Lower leg skin (tissue), 4 donors: ENCODE results near the gene MYOF. TPM values are rescaled to one million over a fixed set of nuclear protein-coding genes. Genes with fewer than 3 reads are reported as not detected.
A peak's percentile ranks its signal among the peaks of the same experiment; 100 is the strongest.

Experiments used
- DNase-seq, 2 donors: peaks; one replicate each; pipeline ENCODE4 v3.0.0-alpha.2; 2019; ENCODE audit warnings: low spot score in 2 of 2
- H3K4me3 ChIP-seq: fragments of 200-600 bp; sonication (generic); 2 replicates; pipeline ENCODE4 v1.5.1; 2017; ENCODE audit warnings: mild to moderate bottlenecking, low read depth; ENCODE audit not compliant: poor library complexity, severe bottlenecking
- CTCF ChIP-seq, 3 donors: fragments of 450-650 bp; IDR thresholded peaks; one replicate each; pipeline ENCODE4 v1.5.1; 2016; ENCODE audit warnings: antibody characterized with exemption in 3 of 3, mild to moderate bottlenecking in 3 of 3, moderate library complexity in 2 of 3
- POLR2A ChIP-seq, 2 donors: fragments of 450-650 bp; IDR thresholded peaks; one replicate each; pipeline ENCODE4 v1.6.1; 2016 to 2017; ENCODE audit warnings: antibody characterized with exemption in 2 of 2, mild to moderate bottlenecking in 1 of 2, moderate library complexity in 1 of 2
- WGBS, 2 donors: methylation state at CpG; one replicate each; pipeline ENCODE4 v1.1.5; 2018; 5-methylcytosine and 5-hydroxymethylcytosine counted together
- intact Hi-C: fragments of 100-400 bp; cut with DNase I; formaldehyde crosslinking; loops from one replicate; pipeline ENCODE4 v1.15.0; 2023; ENCODE audit warnings: low total_unique reads
- total RNA-seq, 4 donors: library from RNA; depleted of rRNA; stranded (reverse); fragments of >200 nt; gene quantifications; one replicate each; pipeline ENCODE4 v1.1.0, GENCODE V29; 2016

The MYOF gene
- total RNA-seq, 4 donors from 2014 or later, result 65.5 to 129 (median 90.3) TPM

- TF ChIP-seq POLR2A (IDR thresholded peaks at IDR 0.05) (no peak), CTCF (IDR thresholded peaks at IDR 0.05) (no peak)
- DNase-seq, result no peak
- intact Hi-C loops, result no loop called here
- no peak overlapping the region for H3K4me3 ChIP-seq
- WGBS, 2 donors, result 89 to 93% methylated on average over 4 of the region's 4 CpGs
These were observed 6.9 kb upstream of the MYOF start for GRCh38 chr10:93488956-93489528.

- no peak overlapping the region for H3K4me3 ChIP-seq
- DNase-seq, result peak in 1 of 2 donors; percentile 8
- 36 to 59% methylated on average over 1 of the region's 1 CpG for WGBS, 2 donors
- intact Hi-C loops, result no loop called here
- no peak for TF ChIP-seq POLR2A (IDR thresholded peaks at IDR 0.05)
- TF ChIP-seq CTCF (IDR thresholded peaks at IDR 0.05), result no peak
These were observed 3.6 kb upstream of the MYOF start for GRCh38 chr10:93485690-93486089.

- 5 to 8% methylated on average over 7 of the region's 7 CpGs for whole genome bisulfite sequencing, 2 donors
- DNase-seq, result no peak
- intact Hi-C loops, result loop anchor here (2.0 kb wide), 1 partner anchor 103 kb away; no protein-coding TSS in a partner anchor
- peak overlapping the region; percentile 41 for H3K4me3 ChIP-seq
- TF ChIP-seq CTCF (IDR thresholded peaks at IDR 0.05) (no peak), POLR2A (IDR thresholded peaks at IDR 0.05) (no peak)
These were observed 443 bp downstream of the MYOF start for GRCh38 chr10:93481637-93482144.

GRCh38 chr10:93478873-93479272, 3.3 kb downstream of the MYOF start:
- peak in 1 of 2 donors; percentile 3 for DNase-seq
- WGBS, 2 donors, result 80 to 90% methylated on average over 6 of the region's 6 CpGs
- H3K4me3 ChIP-seq, result no peak overlapping the region
- intact Hi-C loops, result loop anchor here (10.0 kb wide), 1 partner anchor 54 kb away; no protein-coding TSS in a partner anchor
- TF ChIP-seq POLR2A (IDR thresholded peaks at IDR 0.05) (no peak), CTCF (IDR thresholded peaks at IDR 0.05) (no peak)

GRCh38 chr10:93476756-93477155, 5.4 kb downstream of the MYOF start:
- WGBS, 2 donors, result 93 to 97% methylated on average over 2 of the region's 2 CpGs
- no peak for DNase-seq
- TF ChIP-seq POLR2A (IDR thresholded peaks at IDR 0.05) (no peak), CTCF (IDR thresholded peaks at IDR 0.05) (no peak)
- H3K4me3 ChIP-seq, result no peak overlapping the region
- intact Hi-C loops, result loop anchor here (10.0 kb wide), 1 partner anchor 52 kb away; no protein-coding TSS in a partner anchor
